IMR-90 (cell line): ENCODE results near the gene LHFPL3. TPM values are rescaled to one million over a fixed set of nuclear protein-coding genes. Genes with fewer than 3 reads are reported as not detected.

Source experiments
- ATAC-seq: fragments of 200-7000 bp; cut with Tn5 transposase; 2 replicates; pipeline ENCODE4 v1.9.1; 2020; ENCODE audit warnings: low read depth, mild to moderate bottlenecking, moderate library complexity
- BruUV-seq: library from RNA; stranded (reverse); fragments of 400-500 nt; replicated peaks from 2 replicates; lab custom pipeline; 2021; lab: Mats Ljungman, UMichigan
- CTCF ChIA-PET: fragments of 300-600 bp; formaldehyde crosslinking; extraction: SDS; loops from one replicate; lab custom pipeline; 2021; ENCODE audit warnings: antibody characterized with exemption; lab: Yijun Ruan, JAX
- POLR2A ChIA-PET: fragments of 300-600 bp; sonication (Branson Sonifier 250); formaldehyde crosslinking; loops from one replicate; lab custom pipeline; 2022; ENCODE audit warnings: antibody characterized with exemption; ENCODE audit not compliant: unreplicated experiment; lab: Charles Lee
- DNase-seq: peaks from one replicate; pipeline ENCODE4 v3.0.0; 2013
- H2AFZ ChIP-seq: replicated peaks from 2 replicates; pipeline ENCODE3; 2013; ENCODE audit warnings: low read length, mild to moderate bottlenecking; ENCODE audit not compliant: poor library complexity
- H2AK5ac ChIP-seq: 2 replicates; pipeline ENCODE4 v1.6.1; 2013; ENCODE audit warnings: low read depth, low read length, inconsistent platforms
- H2AK9ac ChIP-seq: replicated peaks from 2 replicates; pipeline ENCODE3; 2013; ENCODE audit warnings: mild to moderate bottlenecking, low read depth, low read length, moderate library complexity; ENCODE audit not compliant: poor library complexity
- H2BK120ac ChIP-seq: 2 replicates; pipeline ENCODE4 v1.6.1; 2013; ENCODE audit warnings: low read depth, low read length, inconsistent platforms
- H2BK15ac ChIP-seq: 3 replicates; pipeline ENCODE4 v1.6.1; 2013; ENCODE audit warnings: low read depth, low read length, inconsistent platforms
- H2BK20ac ChIP-seq: 2 replicates; pipeline ENCODE4 v1.6.1; 2013; ENCODE audit warnings: low read depth, mild to moderate bottlenecking, inconsistent platforms, low read length, moderate library complexity
- H2BK5ac ChIP-seq: 2 replicates; pipeline ENCODE4 v1.6.1; 2013; ENCODE audit warnings: mild to moderate bottlenecking, low read depth, low read length, inconsistent platforms; ENCODE audit not compliant: poor library complexity, severe bottlenecking
- H3K14ac ChIP-seq: replicated peaks from 2 replicates; pipeline ENCODE4 v1.6.1; 2013; ENCODE audit warnings: low read depth, low read length, inconsistent platforms
- H3K18ac ChIP-seq: 2 replicates; pipeline ENCODE4 v1.6.1; 2013; ENCODE audit warnings: low read depth, low read length, control low read depth
- H3K23ac ChIP-seq: 2 replicates; pipeline ENCODE4 v1.6.1; 2013; ENCODE audit warnings: low read depth, low read length, inconsistent platforms
- H3K27ac ChIP-seq: 2 replicates; pipeline ENCODE4 v1.5.1; 2013; ENCODE audit warnings: mild to moderate bottlenecking, control low read depth, low read length; ENCODE audit not compliant: insufficient read depth
- H3K27me3 ChIP-seq: 2 replicates; pipeline ENCODE4 v1.6.1; 2013; ENCODE audit warnings: low read length; ENCODE audit not compliant: control insufficient read depth, insufficient read depth
- H3K36me3 ChIP-seq: 2 replicates; pipeline ENCODE4 v1.6.1; 2013; ENCODE audit warnings: low read length, mixed read lengths; ENCODE audit not compliant: control insufficient read depth, insufficient read depth
- H3K4ac ChIP-seq: 2 replicates; pipeline ENCODE4 v1.6.1; 2013; ENCODE audit warnings: low read depth, low read length, inconsistent platforms
- H3K4me1 ChIP-seq: 2 replicates; pipeline ENCODE4 v1.6.1; 2013; ENCODE audit warnings: low read length, mixed read lengths; ENCODE audit not compliant: control insufficient read depth, insufficient read depth
- H3K4me2 ChIP-seq: 2 replicates; pipeline ENCODE4 v1.6.1; 2013; ENCODE audit warnings: low read depth, mild to moderate bottlenecking, control low read depth, low read length, moderate library complexity
- H3K4me3 ChIP-seq: 2 replicates; pipeline ENCODE4 v1.5.1; 2013; ENCODE audit warnings: low read depth, mild to moderate bottlenecking, control low read depth, low read length, moderate library complexity; ENCODE audit not compliant: insufficient read depth
- H3K56ac ChIP-seq: 2 replicates; pipeline ENCODE4 v1.6.1; 2013; ENCODE audit warnings: low read length, inconsistent platforms; ENCODE audit not compliant: insufficient read depth; ENCODE audit errors: extremely low read depth
- H3K79me1 ChIP-seq, 2 experiments: 2 replicates each; pipeline ENCODE4 v1.6.1; 2013; ENCODE audit warnings: low read length in 2 of 2, inconsistent platforms in 1 of 2, low read depth in 1 of 2
- H3K9ac ChIP-seq: 2 replicates; pipeline ENCODE4 v1.6.1; 2013; ENCODE audit warnings: low read depth, low read length, control low read depth
- H3K9me1 ChIP-seq: 2 replicates; pipeline ENCODE4 v1.6.1; 2013; ENCODE audit warnings: low read length, inconsistent platforms; ENCODE audit not compliant: insufficient read depth
- H3K9me3 ChIP-seq: 2 replicates; pipeline ENCODE4 v1.6.1; 2013; ENCODE audit warnings: low read length; ENCODE audit not compliant: control insufficient read depth, insufficient read depth
- H4K20me1 ChIP-seq: 2 replicates; pipeline ENCODE4 v1.6.1; 2013; ENCODE audit warnings: low read length, inconsistent platforms; ENCODE audit not compliant: insufficient read depth
- H4K5ac ChIP-seq: 2 replicates; pipeline ENCODE4 v1.6.1; 2013; ENCODE audit warnings: mild to moderate bottlenecking, low read depth, low read length, control low read depth
- H4K8ac ChIP-seq, 2 experiments: 2 replicates each; pipeline ENCODE4 v1.6.1; 2013; ENCODE audit warnings: low read depth in 2 of 2, low read length in 2 of 2, control low read depth in 1 of 2, inconsistent platforms in 1 of 2
- H4K91ac ChIP-seq: 2 replicates; pipeline ENCODE4 v1.6.1; 2013; ENCODE audit warnings: low read depth, low read length, inconsistent platforms; ENCODE audit not compliant: insufficient read depth
- BHLHE40 ChIP-seq: fragments of 150-350 bp; IDR thresholded peaks from 2 replicates; pipeline ENCODE4 v1.6.1; 2016; ENCODE audit warnings: mild to moderate bottlenecking, low read depth, low read length
- CEBPB ChIP-seq: IDR thresholded peaks from 2 replicates; pipeline ENCODE4 v1.6.1; 2012; ENCODE audit warnings: low read depth, low read length, improper control_type of control experiment
- CHD1 ChIP-seq: IDR thresholded peaks from 2 replicates; pipeline ENCODE4 v1.6.1; 2012; ENCODE audit warnings: low read depth, low read length, improper control_type of control experiment
- CTCF ChIP-seq: conservative IDR thresholded peaks from 2 replicates; pipeline ENCODE4 v1.5.1; 2012; ENCODE audit warnings: mild to moderate bottlenecking, low read depth, low read length, improper control_type of control experiment
- ELK1 ChIP-seq: fragments of 150-350 bp; IDR thresholded peaks from 2 replicates; pipeline ENCODE4 v1.6.1; 2016; ENCODE audit warnings: low read depth, mild to moderate bottlenecking, low read length, moderate library complexity, borderline replicate concordance
- FOS ChIP-seq: fragments of 150-350 bp; IDR thresholded peaks from 2 replicates; pipeline ENCODE4 v1.6.1; 2016; ENCODE audit warnings: low read depth, low read length
- MAFK ChIP-seq: IDR thresholded peaks from 2 replicates; pipeline ENCODE4 v1.6.1; 2012; ENCODE audit warnings: low read depth, low read length, improper control_type of control experiment
- MAZ ChIP-seq: IDR thresholded peaks from 2 replicates; pipeline ENCODE4 v1.6.1; 2012; ENCODE audit warnings: low read depth, mild to moderate bottlenecking, low read length, improper control_type of control experiment, moderate library complexity, borderline replicate concordance
- MXI1 ChIP-seq: IDR thresholded peaks from 2 replicates; pipeline ENCODE4 v1.6.1; 2012; ENCODE audit warnings: low read depth, mild to moderate bottlenecking, low read length, moderate library complexity, borderline replicate concordance
- NFE2L2 ChIP-seq: fragments of 150-350 bp; IDR thresholded peaks from 2 replicates; pipeline ENCODE4 v1.6.1; 2016; ENCODE audit warnings: low read depth, mild to moderate bottlenecking, low read length
- POLR2A ChIP-seq: IDR thresholded peaks from 2 replicates; pipeline ENCODE4 v1.6.1; 2012; ENCODE audit warnings: mild to moderate bottlenecking, low read depth, low read length
- RAD21 ChIP-seq: IDR thresholded peaks from 2 replicates; pipeline ENCODE4 v1.6.1; 2012; ENCODE audit warnings: low read length, improper control_type of control experiment
- RCOR1 ChIP-seq: IDR thresholded peaks from 2 replicates; pipeline ENCODE4 v1.6.1; 2012; ENCODE audit warnings: mild to moderate bottlenecking, low read length, improper control_type of control experiment; ENCODE audit not compliant: insufficient replicate concordance
- RFX5 ChIP-seq: IDR thresholded peaks from 2 replicates; pipeline ENCODE4 v1.8.0; 2012; ENCODE audit warnings: low read depth, mild to moderate bottlenecking, low read length, moderate library complexity
- SMC3 ChIP-seq: fragments of 150-350 bp; IDR thresholded peaks from 2 replicates; pipeline ENCODE4 v1.6.1; 2016; ENCODE audit warnings: low read depth, mild to moderate bottlenecking, antibody characterized with exemption, low read length, moderate library complexity
- USF2 ChIP-seq: fragments of 150-350 bp; IDR thresholded peaks from 2 replicates; pipeline ENCODE4 v1.6.1; 2017; ENCODE audit warnings: mild to moderate bottlenecking, antibody characterized with exemption, low read length, low read depth
- WGBS, 2 experiments: methylation state at CpG; one replicate each; pipeline versions ENCODE4 v1.1.5 to v1.1.7; 2013; ENCODE audit warnings: missing lambda C conversion rate in 2 of 2; ENCODE audit not compliant: insufficient read length in 1 of 2; ENCODE audit errors: extremely low coverage in 2 of 2; 5-methylcytosine and 5-hydroxymethylcytosine counted together
- dilution Hi-C: fragments of 300-500 bp; cut with HindIII; formaldehyde crosslinking; loops from one replicate; pipeline ENCODE4 v1.14.3; 2018; ENCODE audit warnings: low sequenced_read_pairs; ENCODE audit not compliant: unreplicated experiment
- in situ Hi-C: fragments of 300-500 bp; cut with MboI; formaldehyde crosslinking; loops from 3 replicates; pipeline ENCODE4 v1.14.3; 2019; ENCODE audit warnings: low sequenced_read_pairs, inconsistent platforms, mixed read lengths
- intact Hi-C: fragments of 100-400 bp; cut with micrococcal nuclease; formaldehyde crosslinking; loops from 2 replicates; pipeline ENCODE4 v1.10.0; 2022
- polyA plus RNA-seq, 3 experiments: library from polyadenylated mRNA; depleted of rRNA; stranded (reverse); fragments of >200 nt; gene quantifications; 2 replicates each; pipeline ENCODE4 v1.2.3, GENCODE V29; 2012; ENCODE audit warnings: low replicate concordance in 1 of 3
- total RNA-seq: library from RNA; depleted of rRNA; stranded (reverse); fragments of >200 nt; gene quantifications from 2 replicates; pipeline ENCODE4 v1.2.3, GENCODE V29; 2012

LHFPL3 gene
- total and polyA plus RNA-seq, 2 of the 4 experiments (the other 2 are of a cell fraction), result not detected

- no peaks in the 10 kb centered on the region for H4K20me1 ChIP-seq
- ChIA-PET POLR2A (no interaction called here), CTCF (no interaction called here)
- H3K4me1 ChIP-seq, result no peaks in the 10 kb centered on the region
- H4K8ac ChIP-seq, result no peak overlapping the region
- no peak overlapping the region for H2AK5ac ChIP-seq
- H3K36me3 ChIP-seq, result no peaks in the 10 kb centered on the region
- no peak overlapping the region for H4K91ac ChIP-seq
- no peaks in the 10 kb centered on the region for H3K79me1 ChIP-seq
- no peak overlapping the region for H2BK15ac ChIP-seq
- H3K14ac ChIP-seq, result no peak overlapping the region
- DNase-seq (no peak), ATAC-seq (no peak)
- H2AFZ ChIP-seq, result no peak overlapping the region
- no peak overlapping the region for H4K5ac ChIP-seq
- no peak overlapping the region for H3K18ac ChIP-seq
- no peak overlapping the region for H2BK5ac ChIP-seq
- no peak overlapping the region for H3K4ac ChIP-seq
- 0% methylated on average over 1 of the region's 1 CpG; no CpG with 5 or more reads in 1 of the 2 experiments for WGBS, 2 experiments
- H3K9me3 ChIP-seq, result no peaks in the 10 kb centered on the region
- no peaks in the 10 kb centered on the region for H3K27me3 ChIP-seq
- H2BK120ac ChIP-seq, result no peak overlapping the region
- H2AK9ac ChIP-seq, result no peak overlapping the region
- no peak overlapping the region for H3K4me3 ChIP-seq
- H3K23ac ChIP-seq, result no peak overlapping the region
- H3K9me1 ChIP-seq, result no peaks in the 10 kb centered on the region
- in situ Hi-C loops (no loop called here), intact Hi-C loops (no loop called here), dilution Hi-C loops (no loop called here)
- no TSS peak for BruUV-seq
- no peak overlapping the region for H3K27ac ChIP-seq
- H3K9ac ChIP-seq, result no peak overlapping the region
- no peak overlapping the region for H3K56ac ChIP-seq
- H2BK20ac ChIP-seq, result no peak overlapping the region
- TF ChIP-seq BHLHE40 (no peak), ELK1 (no peak), RFX5 (no peak), NFE2L2 (no peak), MAZ (no peak), CHD1 (no peak), CTCF (no peak), CEBPB (no peak), RCOR1 (no peak), USF2 (no peak), POLR2A (no peak), FOS (no peak), SMC3 (no peak), RAD21 (no peak), MAFK (no peak), MXI1 (no peak)
- no peak overlapping the region for H3K4me2 ChIP-seq
These were observed 114.1 kb downstream of the LHFPL3 start for GRCh38 chr7:104442481-104442880.
